G401 (cell line): ENCODE measurements around the gene TSC22D4. TPM values are rescaled to one million over a fixed set of nuclear protein-coding genes. Genes with fewer than 3 reads are reported as not detected.

Source experiments
- DNase-seq: peaks from one replicate; pipeline ENCODE4 v3.0.0-alpha.2; 2015; ENCODE audit warnings: low spot score
- in situ Hi-C: cut with HindIII; loops from 2 replicates; pipeline ENCODE4 v1.10.0; 2016; ENCODE audit warnings: low sequenced_read_pairs, mixed read lengths
- total RNA-seq: library from RNA; depleted of rRNA; stranded (reverse); fragments of >200 nt; shearing (Covaris generic); gene quantifications from 2 replicates; pipeline ENCODE4 v1.2.3, GENCODE V29; 2014

TSC22D4 gene
- total RNA-seq, 1 experiment from 2014 or later: 118 TPM

DNA sequence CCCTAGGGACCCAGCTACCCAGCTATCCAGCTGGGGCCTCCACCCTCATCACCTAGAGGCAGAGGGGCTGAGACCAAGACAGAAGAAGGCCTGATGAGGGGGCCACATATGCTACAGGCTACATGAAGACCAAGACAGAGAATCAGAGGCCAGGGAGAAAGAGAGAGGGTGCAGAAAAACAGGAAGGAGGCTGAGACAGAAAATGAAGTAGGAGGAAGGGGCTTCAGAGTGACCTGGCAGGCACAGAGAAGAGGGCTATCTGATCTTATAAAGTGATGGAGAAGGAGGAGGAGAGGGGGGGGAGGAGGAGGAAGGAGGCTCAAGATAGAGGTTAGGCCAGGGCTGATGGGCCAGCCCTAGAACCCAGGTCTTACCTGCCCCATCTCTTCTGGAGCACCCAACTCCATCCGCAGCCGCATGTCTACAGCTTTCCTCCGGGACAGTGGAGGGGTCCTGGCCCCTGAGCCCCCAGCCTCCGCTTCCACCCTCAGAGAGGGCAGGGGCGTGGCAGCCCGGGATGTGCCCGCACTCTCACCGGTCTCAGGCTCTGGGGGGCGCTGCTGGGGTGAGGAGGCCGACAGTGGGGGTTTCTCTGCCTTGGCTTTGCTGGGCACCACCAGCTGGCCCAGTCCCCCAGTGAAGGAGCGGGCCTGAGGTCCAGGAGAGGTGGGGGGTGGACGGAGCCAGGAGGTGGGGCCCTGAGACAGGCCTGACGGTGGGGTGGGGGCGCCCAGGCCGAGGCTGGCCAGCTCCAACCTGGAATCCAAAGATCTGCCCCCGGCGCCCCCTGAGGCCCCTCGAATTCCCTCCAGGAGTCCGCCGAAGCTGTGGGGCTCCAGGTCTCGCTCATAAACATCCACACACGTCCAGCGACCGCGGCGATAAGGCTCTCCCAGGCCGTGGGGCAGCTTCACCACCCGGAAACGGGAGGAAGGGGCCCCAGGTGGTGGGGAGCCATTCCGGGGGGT is 1.8 kb downstream of the TSC22D4 start:
- in situ Hi-C loops: no loop called here
- DNase-seq: no peak

DNA sequence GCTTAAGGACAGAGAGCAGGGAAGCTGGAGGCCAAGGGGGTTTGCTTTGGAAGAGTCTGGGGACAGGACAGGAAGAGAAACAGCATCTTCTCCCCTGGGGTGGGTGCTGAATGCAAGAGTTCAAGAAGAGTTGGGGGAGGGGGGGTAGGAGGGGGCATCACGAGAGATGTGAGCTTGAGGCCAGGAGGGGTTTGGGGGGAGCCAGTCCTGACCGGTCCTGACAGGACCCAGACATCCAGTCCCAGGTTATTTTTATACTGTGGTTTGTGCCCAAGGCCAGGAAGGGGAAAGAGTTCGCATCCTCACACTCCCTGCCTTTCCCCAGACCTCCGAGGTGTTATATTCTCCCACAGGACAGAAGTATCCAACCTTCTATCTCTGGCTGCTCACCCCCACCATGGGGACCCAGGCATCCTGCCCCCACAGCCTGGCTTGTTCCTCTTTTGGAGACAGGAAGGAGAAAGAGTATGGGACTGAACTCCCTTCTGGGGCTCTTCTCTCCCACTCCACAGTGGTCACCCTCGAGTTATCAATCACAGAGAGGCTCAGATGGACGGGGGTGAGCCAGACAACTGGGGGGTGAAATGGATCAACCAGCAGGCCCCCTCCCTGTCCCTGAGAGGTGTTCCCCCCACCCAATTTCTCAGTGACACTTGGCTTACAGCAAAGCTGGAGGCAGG is 2.8 kb downstream of the TSC22D4 start:
- no peak for DNase-seq
- in situ Hi-C loops: no loop called here

DNA sequence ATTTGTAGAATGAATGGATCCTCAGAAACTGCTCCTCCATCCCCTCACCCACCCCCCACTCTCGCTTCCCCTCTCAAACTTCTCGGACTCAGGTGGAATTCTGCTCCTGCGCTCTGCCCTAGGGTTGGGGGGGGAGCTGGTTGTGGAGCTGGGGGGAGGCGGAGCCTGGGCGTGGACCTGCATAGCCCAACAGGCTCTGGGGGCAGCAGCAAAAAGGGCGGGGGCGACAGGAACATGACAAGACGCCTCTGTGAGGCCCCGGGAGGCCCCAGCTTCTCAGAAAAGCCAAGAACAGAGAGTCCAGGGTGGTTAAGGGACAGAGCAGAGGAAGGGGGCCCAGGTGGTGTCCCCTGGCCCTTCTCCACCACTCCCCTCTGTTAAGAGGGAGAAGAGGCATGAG is 3.5 kb downstream of the TSC22D4 start:
- DNase-seq: no peak
- in situ Hi-C loops: no loop called here

DNA sequence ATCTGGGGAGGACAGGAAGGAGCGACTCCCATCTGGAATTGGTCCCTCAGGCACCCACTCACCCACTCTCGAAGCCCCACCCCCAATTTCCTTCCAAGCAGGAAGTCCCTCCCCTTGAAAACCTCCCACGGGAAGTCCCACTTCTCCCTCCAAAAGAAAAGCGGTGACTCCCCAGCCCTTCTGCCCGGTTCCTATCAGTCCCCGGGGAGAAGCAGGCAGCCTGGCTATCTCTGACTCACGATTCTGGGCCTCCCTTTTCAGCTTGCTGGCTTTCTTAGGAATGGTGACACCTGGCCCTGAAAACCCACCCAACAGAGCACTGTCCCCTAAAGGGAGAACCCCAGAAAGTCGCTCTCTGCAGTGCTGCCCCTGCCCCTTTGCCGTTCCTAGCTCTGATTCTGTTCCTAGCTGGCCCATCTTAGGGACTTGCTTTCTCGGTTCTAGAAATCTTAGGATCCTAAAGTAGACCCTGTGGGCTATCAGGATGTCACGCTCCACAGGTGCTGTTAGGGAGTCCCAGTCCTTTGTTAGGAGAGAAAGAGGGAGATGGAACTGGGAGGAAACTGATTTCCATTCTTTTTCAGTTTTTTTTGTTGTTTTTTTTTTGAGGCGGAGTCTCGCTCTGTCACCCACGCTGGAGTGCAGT is 6.0 kb downstream of the TSC22D4 start:
- DNase-seq: no peak
- in situ Hi-C loops: no loop called here

DNA sequence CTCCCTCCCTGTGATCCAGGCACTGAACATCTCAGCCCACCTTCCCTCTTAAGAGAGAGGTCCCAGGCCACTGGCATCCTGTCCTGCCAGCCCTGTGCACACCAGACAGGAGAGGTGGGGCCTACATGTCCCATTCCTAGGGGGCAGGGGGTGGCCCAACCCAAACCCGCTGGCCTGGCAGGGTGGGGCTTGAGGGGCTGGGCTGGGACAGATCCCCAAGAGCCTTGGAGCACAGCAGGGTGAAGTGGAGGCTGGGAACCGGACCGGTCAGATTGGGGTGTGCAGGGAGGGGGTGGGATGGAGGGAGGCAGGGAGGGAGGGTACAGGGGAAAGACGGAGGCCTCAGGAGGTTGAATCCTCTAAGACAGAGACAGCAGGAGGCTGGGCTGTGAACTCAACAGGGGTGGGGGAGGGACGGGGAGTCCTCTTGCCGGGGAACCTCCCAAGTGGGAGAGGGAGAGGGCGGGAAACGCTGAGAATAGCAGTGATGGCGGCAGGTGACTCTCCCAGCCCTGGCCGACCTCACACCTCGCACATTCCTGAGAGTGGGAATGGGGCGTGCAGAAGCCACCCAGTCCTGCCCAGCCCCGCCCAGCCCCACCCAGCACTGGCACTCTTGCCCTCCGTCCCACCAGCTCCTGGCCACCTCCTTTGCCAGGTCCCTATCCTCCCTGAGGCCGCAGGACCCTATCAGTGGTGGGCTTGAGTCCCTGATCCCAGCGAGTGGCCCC is 6.7 kb downstream of the TSC22D4 start:
- in situ Hi-C loops: no loop called here
- DNase-seq: no peak

DNA sequence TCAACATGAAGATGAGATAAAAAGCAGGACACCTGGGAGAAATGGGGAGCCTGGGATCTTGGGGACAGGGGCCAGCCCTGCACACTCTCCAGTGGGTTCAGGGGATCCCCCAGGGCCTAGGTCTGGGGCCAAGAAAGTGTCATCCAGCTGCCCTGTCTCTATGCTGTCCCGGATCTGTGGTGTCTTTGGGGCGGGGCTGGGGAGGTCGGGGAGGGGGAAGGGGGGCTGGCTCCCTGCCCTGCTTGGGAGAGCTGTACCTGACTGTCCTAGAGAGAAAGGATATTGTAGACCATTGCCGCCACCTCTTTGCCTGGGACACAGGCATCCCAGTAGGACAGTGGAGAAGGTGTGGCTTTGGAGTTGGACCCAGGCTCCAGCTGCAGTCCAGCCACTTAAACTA is 8.0 kb downstream of the TSC22D4 start:
- DNase-seq: no peak
- in situ Hi-C loops: no loop called here

DNA sequence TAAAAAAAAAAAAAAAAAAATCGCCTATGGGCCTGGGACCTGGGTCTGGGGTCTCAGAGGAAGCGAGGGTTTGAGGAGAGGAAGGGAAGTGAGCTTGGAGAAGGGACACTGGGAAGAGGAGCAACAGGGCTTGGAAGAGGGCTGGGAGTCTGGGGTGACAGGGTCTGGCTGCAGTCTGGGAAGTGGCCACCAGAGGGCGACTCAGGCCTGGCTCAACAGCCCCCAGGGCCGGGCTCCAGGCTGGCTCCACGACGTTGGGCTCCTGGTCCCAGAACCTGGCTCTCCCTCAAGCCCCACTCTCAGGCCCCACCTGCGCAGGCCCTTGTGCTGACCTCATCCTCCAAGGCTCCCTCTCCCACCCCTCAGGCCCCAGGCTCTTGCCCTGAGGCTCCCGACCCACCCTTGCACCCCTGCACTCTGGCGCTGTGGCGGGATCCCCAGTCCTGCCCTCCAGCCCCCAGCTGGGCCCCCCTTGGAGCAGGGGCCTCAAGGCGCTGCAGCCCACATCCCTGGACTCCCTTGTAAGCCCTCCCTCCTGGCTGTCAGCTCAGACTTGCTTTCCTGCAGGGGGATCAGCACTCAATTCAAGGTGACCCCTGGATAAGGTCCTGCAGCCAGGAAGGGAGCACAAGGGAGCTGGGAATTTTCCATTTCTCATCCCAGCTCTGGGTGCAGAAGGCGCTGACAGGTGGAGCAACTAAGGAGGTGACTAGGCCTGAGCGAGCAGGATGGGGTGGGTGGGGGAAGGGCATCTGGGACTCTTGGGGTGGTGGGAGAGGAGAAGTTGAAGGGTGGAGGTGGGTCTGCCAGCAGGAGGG is 9.6 kb downstream of the TSC22D4 start:
- peak; percentile 85 for DNase-seq
- in situ Hi-C loops: no loop called here

DNA sequence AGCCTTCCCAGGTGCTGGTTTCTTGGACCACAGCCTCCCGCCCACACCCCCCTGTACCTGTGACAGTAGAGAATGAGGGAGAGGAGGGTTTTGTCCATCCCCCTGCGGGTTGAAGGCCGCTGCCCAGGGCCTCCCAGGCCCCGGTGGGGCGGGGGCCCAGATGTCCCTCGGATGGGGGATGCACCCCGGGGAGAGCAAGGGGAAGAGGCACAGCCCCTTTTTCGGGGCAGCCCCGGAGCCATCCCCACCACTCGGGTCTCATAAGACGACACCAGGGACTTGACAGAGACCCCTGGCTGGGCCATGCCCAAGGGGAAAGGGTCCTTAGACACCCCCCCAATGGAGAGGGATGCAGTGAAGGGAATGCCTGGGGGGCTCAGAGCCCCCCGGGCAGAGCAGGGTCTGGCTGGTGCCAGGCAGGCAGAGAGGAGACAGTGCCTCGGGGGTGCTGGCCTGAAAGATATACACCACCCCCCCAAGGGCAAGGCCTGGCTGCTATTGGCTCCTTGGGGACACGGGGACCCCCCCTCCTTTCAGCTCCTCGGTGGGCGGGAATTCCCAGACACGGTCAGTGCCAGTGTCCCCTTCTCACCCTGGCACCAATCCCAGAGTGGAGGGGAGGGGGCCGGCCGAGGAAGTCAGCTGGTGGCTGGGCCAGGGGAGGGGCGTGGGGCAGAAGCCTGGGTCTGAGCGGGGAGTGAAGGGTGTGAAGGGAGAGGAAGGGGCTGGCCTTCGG is 11.2 kb downstream of the TSC22D4 start:
- peak; percentile 39 for DNase-seq
- in situ Hi-C loops: no loop called here

DNA sequence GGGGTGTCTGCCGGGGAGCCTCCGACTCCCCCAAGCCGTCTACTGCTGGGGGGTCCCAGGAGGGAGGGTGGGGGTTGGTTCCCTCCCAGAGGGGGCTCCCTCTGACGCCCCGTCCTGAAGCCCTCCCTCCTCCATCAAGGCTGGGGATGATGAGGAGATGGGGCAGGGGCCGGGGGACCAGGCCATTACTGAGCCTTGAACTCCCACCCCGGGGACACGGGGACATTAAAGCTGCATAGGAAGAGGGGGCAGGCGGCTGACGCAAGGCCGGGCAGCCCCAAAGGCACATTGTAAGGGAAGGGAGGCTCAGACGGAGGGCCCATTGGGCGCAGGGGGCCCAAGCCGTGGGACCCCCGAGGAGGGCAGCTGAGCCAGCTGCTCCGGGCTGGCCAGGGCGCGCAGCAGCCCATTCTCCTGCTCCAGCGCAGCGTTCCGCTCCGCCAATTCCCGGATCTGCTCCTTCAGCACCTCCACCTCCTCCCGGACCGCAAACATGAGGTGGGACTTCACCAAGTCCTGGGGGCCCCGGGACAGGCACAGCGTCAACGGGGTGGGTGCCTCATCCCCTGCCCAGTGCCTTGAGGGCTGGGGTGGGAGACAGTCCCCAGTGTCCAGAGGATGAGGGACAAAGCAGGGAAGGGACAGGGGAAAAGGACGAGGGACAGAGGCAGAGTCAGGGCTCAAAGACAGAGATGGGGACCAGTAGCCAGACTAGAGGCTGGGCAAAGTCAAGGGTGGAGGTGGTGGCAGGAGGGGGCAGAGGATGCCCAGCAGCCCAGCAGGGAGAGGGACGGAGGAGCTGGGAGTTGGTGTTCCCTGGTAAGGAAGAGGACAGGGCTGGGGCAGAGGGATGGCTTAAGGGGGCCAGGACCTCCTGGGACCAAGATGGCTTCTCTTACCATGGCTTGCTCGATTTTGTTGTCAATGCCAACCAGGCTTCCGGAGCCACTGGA is 12.1 kb downstream of the TSC22D4 start:
- no peak for DNase-seq
- in situ Hi-C loops: no loop called here

DNA sequence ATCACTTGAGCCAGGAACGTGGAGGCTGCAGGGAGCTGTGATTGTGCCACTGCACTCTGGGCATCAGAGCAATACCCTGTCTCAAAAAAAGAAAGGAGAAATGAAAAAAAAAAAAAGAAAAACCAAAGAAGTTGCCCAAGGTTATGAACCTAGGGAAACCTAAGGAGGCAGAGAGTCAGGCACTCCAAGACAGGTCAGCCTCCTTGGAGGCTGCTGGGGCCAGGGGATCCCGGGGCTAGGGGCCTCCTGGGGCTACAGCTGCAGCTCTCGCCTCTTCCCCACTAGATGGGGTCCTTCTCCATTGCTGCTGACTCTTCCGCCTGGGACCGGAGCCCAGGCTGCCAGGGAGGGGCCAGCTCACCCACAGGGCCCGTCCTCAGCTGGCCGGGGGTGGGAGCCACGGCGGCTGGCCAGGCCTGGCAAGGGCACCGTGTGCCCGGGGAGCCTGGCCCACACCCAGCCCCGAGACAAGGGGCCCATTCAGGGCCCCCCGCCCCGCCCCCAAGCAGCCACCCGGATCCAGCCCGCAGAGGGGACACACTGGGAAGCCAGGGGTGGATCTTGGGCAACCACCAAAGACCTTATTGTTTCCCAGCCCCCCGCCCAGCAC is 13.2 kb downstream of the TSC22D4 start:
- in situ Hi-C loops: no loop called here
- peak; percentile 44 for DNase-seq

DNA sequence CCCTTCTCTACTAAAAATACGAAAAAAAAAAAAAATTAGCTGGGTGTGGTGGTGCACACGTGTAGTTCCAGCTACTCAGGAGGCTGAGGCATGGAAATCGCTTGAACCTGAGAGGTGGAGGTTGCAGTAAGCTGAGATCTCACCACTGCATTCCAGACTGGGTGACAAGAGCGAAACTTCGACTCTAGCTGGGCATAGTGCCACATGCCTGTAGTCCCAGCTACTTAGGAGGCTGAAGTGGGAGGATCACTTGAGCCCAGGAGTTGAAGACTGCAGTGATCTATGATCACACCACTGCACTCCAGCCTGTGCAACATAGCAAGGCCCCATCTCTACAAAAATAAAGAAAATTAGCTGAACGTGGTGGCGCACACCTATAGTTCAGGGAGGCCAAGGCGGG is 13.7 kb downstream of the TSC22D4 start:
- in situ Hi-C loops: no loop called here

DNA sequence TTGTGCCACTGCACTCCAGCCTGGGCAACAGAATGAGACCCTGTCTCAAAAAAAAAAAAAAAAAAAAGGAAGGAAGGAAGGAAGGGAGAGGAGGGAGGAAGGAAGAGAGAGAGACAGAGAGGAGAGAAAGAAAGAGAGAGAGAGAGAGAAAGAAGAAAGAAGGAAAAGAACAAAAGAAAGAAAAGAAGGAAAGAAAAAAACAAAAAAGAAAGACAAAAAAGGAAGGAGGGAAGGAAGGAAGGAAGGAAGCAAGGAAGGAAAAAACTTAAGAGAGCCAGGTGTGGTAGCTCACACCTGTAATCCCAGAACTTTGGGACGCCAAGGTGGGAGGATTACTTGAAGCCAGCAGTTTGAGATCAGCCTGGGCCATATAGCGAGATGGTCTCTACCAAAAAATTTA is 14.2 kb downstream of the TSC22D4 start:
- DNase-seq: no peak
- in situ Hi-C loops: no loop called here

More for the DNA sequence above, 13.7 kb downstream of the TSC22D4 start:
- no peak for DNase-seq

DNA sequence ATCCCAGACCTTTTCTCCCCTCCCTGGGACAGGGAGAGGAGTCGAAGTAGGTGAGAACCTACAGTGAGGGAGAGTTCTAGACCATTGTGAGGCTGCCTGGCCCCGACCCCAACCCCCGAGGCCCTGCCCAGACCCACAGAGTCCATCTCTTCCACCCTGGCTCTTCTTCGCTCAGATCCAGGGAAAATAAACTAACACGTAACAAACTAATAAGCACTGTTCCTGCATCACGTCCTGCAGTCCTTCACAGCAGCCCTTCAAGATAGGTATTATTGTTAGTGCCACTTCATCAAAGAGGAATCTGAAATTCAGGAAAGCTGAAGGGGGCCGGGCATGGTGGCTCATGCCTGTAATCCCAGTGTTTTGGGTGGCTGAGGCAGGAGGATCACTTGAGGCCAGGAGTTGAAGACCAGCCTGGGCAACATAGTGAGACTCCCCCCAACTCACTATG is 14.8 kb downstream of the TSC22D4 start, which contains the start of gene SPACDR:
Gene SPACDR (minus strand): TSS at position 51 of the 451 bp plus-strand sequence. CDS start 235 bp downstream, outside the sequence.
- no peak for DNase-seq
- in situ Hi-C loops: no loop called here

DNA sequence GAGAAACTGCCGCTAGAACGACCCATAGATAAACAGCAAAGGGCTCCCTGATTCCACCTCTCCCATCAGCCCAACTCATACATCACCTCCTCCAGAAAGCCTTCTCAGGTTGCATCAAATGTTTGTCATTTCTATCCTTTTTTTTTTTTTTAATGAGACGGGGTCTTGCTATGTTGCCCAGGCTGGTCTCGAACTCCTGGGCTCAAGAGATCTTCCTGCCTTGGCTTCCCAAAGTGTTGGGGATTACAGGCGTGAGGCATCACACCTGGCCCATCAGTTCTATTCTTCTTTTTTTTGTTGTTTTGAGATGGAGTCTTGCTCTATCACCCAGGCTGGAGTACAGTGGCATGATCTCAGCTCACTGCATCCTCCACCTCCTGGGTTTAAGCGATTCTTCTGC is 22.0 kb downstream of the TSC22D4 start:
- in situ Hi-C loops: no loop called here
- no peak for DNase-seq

DNA sequence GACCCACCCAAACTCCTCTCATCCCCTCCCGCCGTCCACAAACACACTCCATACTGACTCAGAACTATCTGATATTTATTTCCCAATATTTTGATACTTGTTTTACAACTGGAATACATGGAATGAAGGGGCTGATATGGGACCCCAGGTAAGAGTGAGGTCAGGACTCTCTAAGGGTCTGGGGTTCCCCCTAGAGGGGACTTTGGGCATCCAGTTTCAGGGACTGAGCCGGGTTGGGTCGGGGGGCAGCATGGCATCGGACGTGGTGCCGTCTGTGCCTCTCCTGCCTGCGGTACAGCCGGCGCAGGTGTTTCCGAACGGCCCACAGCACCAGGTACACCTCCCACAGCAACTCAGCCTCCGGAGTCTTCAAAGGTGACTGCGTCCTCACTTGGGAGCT is 22.5 kb downstream of the TSC22D4 start:
- in situ Hi-C loops: no loop called here
- no peak for DNase-seq

DNA sequence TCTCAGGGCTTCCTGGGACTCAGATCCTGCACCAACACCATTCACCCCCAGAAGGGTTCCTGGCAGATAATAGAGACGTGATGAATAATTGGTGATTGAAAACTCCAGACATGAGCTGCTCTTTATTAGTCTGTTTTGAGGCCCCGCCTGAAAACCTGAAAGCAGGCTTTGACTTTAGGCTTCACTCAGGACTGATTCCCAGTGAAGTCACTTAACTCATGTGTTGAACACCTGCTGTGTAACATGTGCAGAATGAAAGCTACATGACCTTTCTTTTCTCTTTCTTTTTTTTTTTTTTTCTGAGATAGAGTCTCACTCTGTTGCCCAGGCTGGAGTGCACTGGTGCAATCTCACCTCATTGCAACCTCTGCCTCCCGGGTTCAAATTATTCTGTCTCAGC is 23.8 kb downstream of the TSC22D4 start:
- DNase-seq: no peak
- in situ Hi-C loops: no loop called here
